Muscle of back (tissue), 11 donors: Measurements from ENCODE around the gene NARF. TPM values are rescaled to one million over a fixed set of nuclear protein-coding genes. Genes with fewer than 3 reads are reported as not detected.

Experiments used
- DNase-seq, 3 donors: peaks; one replicate each; pipeline versions ENCODE4 v3.0.0 to v3.0.0-alpha.2; 2013
- polyA plus RNA-seq, 10 donors: library from polyadenylated mRNA; unstranded; fragments of 120-200 nt; gene quantifications; one replicate each; pipeline ENCODE4 v1.2.1, GENCODE V29; 2013; ENCODE audit not compliant: insufficient read length in 10 of 10

The NARF gene
- polyA plus RNA-seq, 10 donors: 55.4 to 93.2 (median 65.5) TPM

- no peak for DNase-seq
These were observed 10.2 kb downstream of the NARF start for GRCh38 chr17:82468692-82469091.

DNA sequence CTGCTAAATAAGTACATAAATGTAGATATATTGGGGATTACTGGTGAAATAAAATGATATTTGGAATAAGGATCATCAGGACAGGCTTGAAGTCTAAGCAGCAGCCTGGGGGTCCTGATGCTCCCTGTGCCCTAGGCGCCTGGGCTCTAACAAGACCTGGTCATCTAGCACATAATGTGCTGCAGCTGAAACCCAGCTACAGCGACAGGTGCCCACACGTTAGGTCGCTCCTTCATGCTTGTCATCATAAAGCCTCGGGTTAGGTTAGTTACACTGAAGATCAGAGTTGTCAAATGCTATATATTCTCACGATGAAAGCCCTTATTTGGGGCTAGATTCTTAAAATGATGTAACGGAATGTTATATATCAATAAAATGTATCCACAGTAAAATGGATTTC lies 11.5 kb downstream of the NARF start:
- no peak for DNase-seq

GRCh38 chr17:82474223-82475010 lies 15.9 kb downstream of the NARF start:
- DNase-seq: peak in 1 of 3 donors; percentile 69

DNA sequence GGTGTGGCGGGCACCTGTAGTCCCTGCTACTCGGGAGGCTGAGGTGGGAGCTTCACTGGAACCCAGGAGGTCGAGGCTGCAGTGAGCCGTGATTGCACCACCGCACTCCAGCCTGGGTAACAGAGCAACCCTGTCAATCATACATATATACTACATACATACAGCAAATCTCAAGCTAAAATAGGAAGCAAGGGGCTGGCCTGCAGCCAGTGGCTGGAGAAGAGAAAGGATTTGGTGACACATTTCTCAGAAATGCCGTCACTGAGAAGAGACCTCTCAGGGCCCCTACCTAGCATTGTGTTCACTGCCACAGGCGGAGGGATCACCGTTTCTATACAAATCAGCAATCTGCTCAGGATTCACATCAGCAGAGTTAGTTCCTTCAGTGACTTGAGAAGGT lies 16.9 kb downstream of the NARF start:
- peak in 1 of 3 donors; percentile 18 for DNase-seq

- DNase-seq: no peak
These were observed 19.4 kb downstream of the NARF start for GRCh38 chr17:82477934-82478333.

- peak in 1 of 3 donors; percentile 17 for DNase-seq
These were observed 21.1 kb downstream of the NARF start for GRCh38 chr17:82479602-82480001.

GRCh38 chr17:82480318-82480717 lies 21.8 kb downstream of the NARF start:
- peak in 1 of 3 donors; percentile 61 for DNase-seq

DNA sequence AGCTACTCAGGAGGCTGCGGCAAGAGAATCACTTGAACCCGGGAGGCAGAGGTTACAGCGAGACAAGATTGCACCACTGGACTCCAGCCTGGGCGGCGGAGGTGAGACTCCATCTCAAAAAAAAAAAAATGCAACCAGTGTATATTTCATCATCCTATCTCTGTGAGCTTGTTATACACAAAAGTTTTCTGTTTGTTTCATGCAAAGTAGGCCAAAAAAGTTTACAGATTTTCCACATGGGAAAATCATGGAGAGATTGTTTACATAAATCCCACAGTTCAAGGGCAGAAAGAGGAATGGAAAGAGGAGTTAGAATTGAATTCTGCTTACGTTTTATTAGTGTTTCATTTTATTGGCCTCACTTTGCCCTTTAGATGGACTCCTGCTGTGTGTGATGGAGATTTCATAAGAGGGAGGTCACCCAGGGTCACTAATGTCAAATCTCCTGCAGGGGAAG lies 24.7 kb downstream of the NARF start:
- no peak for DNase-seq

- DNase-seq: no peak
These were observed 25.3 kb downstream of the NARF start for GRCh38 chr17:82483836-82484235.

- no peak for DNase-seq
These were observed 27.9 kb downstream of the NARF start for GRCh38 chr17:82486231-82487094.

DNA sequence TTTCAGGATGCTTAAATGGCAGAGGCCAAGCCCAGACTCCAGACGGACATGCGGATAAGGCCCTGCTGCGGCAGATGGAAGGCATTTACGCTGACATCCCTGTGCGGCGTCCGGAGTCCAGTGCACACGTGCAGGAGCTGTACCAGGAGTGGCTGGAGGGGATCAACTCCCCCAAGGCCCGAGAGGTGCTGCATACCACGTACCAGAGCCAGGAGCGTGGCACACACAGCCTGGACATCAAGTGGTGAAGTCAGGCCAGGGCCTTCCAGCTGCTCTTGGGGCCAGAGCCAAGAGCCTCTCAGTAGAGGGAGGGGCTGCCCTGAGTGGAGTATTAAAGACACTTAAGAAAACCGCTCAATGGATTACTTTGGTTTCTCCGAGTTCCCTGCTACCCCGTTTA lies 29.4 kb downstream of the NARF start:
- peak in 1 of 3 donors; percentile 53 for DNase-seq

GRCh38 chr17:82489117-82489516 lies 30.6 kb downstream of the NARF start:
- DNase-seq: no peak

GRCh38 chr17:82489851-82490511 lies 31.4 kb downstream of the NARF start:
- no peak for DNase-seq

- no peak for DNase-seq
These were observed 32.1 kb downstream of the NARF start for GRCh38 chr17:82490512-82491195.

DNA sequence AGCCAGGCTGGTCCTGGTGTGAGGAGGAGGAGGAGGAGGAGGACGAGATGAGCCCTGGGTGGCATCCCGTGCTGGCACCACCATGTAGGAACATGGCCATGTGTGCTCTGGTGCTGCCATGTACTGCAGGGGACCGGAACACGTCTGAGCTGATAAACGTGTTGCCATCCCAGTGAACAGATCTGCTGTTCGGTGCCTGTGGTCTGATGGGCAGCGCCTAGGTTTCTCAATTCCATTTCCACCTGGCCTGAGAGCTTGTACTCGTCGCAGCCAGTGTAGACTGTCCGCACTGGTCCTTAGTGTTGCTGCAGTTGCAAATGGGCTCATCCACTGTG lies 32.6 kb downstream of the NARF start:
- no peak for DNase-seq

DNA sequence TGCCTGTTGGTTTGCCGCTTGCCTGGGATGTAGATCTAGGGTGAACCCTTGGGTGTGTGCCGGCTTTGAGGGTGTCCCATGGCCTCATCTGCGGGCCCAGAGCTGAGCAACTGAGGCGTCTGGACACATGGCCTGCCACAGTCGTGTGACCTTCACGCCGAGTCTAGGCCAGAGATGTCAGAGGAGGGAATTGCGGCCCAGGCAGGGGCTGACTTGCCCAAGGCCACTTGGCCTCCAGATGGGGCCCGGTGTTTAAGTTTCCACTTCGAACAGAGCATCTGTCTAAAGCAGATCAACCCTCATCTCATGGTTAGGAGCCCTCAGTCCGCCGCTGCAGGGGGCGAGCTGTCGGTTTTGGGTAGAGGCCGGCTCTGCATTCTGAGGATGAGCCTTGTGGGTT lies 33.0 kb downstream of the NARF start:
- no peak for DNase-seq

- no peak for DNase-seq
These were observed 34.2 kb downstream of the NARF start for GRCh38 chr17:82492643-82493225.

DNA sequence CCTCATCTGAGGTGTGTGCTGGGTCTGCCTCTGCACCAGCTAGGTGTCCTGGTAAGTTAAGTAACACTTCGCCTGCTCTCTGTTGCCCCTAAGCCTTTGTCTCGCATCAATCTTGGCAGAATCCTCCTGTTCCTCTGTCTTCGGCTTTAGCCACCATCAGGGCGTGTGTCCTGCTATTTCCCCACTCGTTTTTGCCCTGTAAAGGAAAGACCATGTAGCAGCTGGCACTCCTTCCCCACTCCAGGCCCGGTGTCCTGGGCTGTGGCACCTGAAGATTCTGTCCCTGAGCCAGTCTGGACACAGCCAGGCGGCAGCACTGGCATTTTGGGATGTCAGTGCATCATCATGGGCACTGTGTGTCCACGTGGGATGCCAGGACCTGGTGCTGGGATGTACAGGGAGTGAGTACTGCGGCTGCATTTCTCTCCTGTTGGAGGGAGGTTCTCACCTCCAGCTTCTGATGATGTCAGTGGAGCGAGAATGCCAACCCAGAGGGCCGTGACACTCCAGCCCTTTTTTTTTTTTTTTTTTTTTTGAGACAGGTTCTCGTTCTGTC lies 34.8 kb downstream of the NARF start:
- no peak for DNase-seq

DNA sequence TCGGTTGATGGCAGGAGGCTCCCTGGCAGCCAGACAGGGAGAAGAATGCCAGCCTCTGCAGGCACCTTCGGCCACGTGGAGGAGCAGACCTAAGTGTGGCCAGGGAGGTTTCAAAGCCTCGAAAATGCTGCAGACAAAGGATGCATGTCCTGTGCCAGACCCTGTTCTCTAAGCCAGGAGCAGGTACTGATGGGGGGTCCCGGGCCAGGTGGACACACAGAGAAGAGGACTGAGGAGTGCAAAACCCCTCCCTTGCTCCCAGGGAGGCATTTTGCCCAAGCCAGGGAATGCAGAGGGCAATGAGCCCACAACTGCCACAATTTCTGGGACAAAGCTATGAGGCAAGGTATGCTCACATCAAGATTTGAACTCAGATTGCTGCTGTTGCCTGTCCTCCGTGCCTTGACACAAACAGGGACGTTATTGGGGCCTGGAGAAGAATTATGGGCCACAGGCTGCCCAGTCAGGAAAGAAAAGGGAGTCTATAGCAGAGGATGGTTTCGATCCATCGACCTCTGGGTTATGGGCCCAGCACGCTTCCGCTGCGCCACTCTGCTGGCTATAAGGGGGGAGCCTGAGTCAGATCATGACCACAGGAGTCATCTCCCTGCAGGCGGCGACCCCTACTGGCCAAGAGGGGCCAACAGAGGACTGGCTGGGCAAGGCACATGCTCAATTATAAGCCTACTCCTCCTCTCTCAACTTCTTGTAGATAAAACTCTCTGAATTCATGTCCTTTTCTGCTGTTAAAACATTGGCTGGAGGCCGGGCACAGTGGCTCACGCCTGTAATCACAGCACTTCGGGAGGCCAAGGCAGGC lies 35.9 kb downstream of the NARF start:
- DNase-seq: peak; percentile 93 to 95 (median 93)

DNA sequence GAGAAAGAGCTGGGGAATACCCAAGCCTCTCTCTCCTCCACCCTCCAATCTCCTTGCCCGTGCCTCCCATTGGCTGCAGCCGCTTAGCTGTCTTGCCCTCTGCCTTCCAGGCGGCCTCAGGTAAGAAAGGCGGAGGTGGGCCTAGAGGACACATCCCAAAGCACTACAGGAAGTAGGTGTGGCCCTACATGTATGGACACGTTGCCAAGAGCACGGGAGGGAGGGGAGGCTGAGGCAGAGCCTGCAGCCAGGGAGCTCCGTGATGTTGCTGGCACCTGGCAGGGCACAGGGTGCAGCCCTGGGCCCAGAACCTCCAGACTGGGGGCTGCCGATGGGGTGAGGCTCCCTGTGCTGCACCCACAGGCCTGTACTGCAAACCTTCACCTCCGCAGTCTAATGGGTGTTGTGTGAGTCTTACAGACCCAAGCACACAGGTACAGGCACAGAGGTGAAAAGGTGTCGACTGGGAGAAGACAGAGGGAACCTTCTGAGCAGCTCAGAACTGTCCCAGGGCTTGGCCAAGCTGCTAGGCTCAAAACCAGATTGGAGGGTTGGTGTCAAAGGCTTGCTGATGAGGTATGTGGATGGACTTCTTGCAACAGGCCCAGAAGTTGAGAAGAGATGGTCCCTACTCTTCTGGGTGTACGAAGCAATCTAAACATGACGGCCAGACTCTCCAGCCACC lies 37.4 kb downstream of the NARF start:
- no peak for DNase-seq
